ENCODE results near the gene USP6NL.
"Not testable (repeated sequence)": the region's sequence is repeated elsewhere in the genome, so short reads cannot be mapped to it uniquely, and the experiment has no call there.

USP6NL gene

DNA sequence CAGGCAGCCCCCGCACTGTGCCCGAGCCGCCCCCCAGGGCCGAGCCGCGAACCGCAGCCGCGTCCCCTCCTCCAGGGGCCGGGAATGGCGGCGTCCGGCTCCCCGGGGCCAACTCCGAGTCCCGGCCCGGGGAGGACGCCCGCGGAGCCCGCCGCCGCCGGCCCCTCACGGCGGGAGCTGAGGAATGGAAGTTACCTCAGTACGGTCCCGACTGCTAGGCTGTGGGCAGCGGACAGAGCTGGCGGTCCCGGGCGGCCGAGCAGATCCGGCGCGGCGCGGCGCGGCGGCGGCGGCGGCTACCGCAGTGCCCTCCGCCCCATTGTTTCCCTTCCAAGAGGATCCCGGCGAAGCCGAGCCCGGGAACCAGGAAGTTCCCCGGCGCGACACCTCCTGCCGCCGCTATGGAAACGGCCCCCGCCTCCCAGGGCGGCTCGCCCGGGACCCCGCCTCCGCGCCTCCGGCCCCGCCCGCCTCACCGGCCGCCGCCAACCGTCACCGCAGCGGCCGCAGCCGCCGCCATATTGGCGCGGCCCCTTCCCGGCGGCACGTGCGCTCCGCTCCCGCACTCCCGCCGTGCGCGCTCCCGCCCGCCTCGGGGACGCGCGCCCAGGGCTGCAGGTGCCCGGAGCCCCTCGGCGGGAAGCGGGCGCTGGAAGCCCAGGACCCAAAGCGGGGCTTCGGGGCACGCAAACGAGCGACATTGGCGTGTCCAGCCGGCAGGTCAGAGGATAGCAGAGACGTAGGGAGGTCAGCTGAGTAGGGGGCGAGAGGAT is at the start of gene USP6NL:
Gene USP6NL, minus strand, starts transcription at position 403 of the 773 bp plus-strand sequence. CDS start 14,016 bp downstream, outside the sequence.
- DNase-seq = peak; percentile 62

- DNase-seq = no peak
Observed at GRCh38 chr10:11658801-11659368, 47.4 kb upstream of the USP6NL start.

DNA sequence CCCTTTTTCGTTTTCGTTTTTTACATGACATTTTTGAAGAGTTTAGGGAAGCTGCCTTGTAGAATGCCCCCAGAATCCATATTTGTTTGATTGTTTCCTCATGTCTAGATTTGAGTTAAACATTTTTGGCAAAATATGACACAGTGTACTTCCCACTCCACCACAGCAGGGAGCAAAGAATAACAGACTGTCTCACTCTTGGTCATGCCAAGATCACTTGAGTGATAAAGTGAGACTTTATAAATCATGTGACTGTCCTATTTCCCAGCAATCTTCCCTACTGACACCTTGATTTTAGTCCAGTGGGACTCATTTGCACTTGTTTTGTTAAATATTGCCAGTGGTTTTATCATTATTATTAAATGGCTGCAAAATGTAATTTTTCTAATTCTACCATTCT is 44.4 kb upstream of the USP6NL start:
- no peak for DNase-seq

DNA sequence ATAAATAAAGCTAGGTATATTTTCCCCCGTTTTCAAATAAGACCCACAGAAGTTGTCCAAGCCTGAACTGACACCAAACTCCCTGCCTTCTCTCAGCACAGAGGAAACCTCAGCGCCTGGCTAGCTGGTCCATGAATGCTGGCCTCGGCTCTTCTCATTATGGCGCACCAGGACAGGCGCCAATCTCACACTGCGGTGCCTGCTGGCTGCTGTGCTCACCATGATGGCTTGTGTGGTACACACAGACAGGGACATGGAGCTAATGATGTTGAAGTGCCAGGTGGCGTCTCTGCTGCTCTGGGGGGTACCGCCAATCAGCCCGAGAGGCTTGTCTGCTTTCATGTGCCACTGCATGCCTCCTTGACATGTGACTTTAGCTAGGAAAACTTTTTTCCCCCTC is 43.2 kb upstream of the USP6NL start:
- no peak for DNase-seq

- no peak for DNase-seq
Observed at GRCh38 chr10:11653758-11654471, 42.5 kb upstream of the USP6NL start.

GRCh38 chr10:11647676-11648075 is 36.2 kb upstream of the USP6NL start:
- DNase-seq = no peak

DNA sequence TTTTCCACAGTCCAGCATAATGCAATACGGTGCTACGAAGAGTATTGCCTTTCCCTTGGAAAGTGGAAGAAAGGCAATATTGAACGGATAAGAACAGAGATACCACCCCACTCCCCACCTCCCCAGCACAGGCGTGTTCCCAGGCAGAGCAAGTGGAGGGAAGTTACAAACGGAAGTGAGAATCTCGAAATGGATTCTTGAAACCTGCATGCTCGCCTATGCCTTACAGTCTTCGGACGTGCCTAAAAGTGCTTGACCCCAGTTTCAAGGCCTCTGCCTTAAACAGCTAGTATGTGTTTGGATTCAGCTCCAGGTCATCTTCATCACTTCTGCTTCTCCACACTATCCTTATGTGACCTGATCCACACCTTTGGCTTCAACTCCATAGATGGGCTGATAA is 35.0 kb upstream of the USP6NL start:
- no peak for DNase-seq

DNA sequence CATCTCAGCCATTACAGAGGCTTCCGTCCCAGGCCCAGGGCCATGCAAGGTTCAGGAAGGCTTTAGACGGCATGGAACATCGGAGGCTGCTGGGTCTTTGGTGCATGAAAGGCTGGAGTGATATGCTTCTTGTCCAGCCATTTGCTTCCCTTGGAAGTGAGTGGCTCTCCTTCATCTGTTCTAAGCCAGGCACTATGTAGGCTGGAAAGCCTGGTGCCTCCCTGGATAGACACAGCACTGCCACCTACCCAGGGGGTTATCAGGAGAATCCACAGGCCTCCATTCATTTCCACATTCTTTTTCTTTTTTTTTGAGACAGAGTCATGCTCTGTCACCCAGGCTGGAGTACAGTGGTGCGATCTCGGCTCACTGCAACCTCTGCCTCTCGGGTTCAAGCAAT is 31.6 kb upstream of the USP6NL start:
- no peak for DNase-seq

- no peak for DNase-seq
Observed at GRCh38 chr10:11642566-11642965, 31.1 kb upstream of the USP6NL start.

DNA sequence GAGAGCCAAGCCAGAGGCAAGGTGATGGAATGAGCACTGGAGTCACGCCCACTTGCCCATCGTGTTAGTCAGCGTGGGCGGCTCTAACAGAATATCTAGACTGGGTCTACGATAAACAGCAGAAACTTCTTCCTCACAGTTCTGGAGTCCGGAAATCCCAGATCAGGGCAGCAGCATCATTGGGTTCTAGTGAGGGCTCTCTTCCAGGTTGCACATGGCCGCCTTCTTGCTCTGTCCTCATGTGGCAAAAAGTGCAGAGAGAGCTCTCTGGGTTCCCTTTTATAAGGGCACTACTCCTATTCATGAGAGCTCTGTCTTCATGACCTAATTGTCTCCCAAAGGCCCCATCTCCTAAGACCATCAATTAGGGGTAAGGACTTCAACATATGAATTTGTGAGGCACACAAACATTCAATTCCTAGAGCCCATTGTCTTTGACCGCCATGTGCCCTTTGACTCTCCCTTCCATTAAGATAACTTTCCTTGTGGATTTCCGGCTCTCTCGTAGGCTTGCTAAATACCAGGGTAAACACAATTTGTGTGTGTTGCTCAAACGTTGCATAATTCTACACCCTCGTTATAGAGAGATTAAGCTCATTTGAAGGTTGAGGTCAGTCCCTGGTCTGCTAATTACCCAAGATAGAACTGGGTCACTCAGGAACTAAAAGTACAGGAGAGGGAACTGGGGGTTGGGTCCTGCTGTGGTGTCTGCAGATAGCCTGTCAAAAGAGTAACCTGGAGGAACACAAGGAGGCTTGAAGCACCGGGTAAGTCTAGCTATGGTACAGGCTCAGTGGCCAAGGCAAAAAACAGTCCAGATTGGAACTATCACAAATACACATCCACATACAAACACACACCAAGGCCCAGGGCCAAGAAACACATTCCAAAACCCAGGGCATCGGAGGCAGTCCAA is 28.7 kb upstream of the USP6NL start:
- no peak for DNase-seq

- DNase-seq = no peak
Observed at GRCh38 chr10:11639362-11639761, 27.9 kb upstream of the USP6NL start.

DNA sequence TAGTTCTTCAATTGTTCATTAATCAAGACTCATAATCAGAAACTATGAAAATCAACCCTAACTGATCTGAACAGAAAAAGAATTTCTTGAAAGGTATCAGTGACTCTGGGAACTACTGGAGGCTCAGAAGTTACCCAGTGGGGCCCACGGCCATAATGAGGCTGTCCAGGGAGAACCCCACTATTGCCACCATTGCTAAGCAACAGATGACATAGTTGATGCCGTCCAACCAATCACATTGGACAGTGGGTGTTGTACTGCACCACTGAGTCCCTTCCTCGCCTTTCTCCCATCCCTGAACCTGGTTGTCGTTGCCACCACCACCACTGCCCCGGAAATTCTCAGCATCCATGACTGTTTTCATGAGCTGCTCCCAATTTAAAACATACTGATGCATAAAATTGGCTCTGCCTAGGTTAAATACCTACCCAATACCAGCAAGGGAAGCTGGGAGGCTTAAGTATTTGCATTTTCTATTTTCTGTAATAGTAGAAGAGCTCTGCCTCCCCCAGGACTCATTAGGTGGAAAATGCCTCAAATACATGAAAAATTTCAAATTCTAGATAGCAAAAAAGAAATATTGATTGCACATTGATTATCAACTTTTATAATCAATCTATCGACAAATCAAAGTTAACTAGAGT is 26.7 kb upstream of the USP6NL start:
- no peak for DNase-seq

DNA sequence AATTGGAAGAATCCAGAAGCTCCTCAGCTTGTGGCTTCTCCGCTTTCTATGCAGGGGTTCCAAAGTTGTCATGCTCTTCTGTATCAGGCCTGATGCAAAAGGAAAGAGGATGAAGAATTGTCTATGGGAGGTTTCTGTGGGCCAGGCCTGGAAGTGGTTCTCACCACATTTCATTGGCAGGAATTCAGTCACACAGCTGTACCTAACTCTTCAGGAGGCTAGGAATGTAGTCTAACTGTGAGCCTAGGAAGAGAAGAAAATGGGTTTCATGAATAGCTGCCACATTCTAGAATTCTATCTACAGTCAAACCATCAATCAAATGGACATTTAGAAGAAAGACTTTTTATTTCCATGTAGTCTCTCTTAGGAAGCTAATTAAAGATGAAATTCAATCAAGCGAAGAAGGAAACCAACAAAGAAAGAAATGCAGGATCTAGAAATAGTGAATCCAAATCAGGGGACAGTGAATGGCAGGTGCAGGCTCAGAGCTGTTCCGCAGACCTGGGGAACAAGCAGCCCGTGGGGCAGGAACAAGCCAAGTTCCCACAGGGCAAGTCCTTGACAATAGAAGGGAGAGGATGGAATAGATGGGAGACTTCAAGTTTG is 25.4 kb upstream of the USP6NL start:
- no peak for DNase-seq

- no peak for DNase-seq
Observed at GRCh38 chr10:11631890-11632587, 20.6 kb upstream of the USP6NL start.

- DNase-seq = no peak
Observed at GRCh38 chr10:11631291-11631690, 19.8 kb upstream of the USP6NL start.

DNA sequence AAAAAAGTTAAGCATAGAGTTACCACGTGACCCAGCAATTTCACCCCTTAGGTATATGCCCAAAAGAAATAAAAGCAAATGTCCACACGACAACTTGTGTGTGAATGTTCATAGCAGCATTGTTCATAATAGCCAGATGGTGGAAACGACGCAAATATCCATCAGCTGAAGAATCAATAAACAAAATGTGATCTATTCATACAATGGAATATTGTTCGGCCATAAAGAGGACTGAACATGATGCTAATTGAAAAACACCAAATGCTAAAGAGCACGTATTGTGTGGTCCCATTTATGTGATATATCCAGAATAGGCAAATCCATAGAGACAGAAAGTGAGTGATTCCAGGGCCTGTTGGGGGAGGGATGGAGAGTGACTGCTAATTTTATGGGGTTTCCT is 18.3 kb upstream of the USP6NL start:
- DNase-seq = no peak

DNA sequence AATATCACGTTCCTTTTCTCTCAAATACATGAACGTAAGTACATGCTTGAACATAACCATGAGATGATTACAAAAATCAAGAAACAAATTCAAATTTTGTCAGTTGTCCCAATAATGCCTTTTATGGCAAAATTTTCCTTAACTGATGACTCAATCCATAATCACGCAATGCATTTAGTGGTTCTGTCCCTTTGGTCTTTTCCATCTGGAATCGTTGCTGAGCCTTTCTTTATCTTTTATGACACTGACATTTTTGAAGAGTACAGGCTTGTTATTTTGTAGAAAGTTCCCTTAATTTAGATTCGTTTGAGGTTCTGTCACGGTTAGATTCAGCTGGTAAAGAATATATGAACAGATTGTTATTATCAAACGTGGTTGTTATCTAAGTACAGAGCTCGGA is 16.5 kb upstream of the USP6NL start:
- DNase-seq = not testable (repeated sequence)

DNA sequence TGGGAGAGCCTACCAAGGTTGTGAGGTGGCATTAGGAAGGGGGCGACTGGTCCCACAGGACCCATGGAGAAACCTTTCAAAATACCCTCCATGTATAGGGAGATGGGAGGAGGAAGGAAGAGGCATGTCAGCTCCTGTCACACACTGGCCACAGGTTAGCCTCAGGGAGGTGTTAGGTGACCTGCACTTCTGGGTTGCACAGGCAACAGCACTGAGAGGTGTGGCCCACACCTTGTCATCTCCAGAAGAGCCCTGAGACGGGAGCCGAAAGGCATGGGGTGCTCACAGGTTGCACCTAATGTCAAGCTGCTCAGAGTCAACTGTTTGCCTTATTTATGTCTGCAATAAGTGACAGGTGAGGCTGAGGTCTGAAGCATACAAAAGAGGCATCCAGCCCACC is 14.6 kb upstream of the USP6NL start:
- DNase-seq = no peak

DNA sequence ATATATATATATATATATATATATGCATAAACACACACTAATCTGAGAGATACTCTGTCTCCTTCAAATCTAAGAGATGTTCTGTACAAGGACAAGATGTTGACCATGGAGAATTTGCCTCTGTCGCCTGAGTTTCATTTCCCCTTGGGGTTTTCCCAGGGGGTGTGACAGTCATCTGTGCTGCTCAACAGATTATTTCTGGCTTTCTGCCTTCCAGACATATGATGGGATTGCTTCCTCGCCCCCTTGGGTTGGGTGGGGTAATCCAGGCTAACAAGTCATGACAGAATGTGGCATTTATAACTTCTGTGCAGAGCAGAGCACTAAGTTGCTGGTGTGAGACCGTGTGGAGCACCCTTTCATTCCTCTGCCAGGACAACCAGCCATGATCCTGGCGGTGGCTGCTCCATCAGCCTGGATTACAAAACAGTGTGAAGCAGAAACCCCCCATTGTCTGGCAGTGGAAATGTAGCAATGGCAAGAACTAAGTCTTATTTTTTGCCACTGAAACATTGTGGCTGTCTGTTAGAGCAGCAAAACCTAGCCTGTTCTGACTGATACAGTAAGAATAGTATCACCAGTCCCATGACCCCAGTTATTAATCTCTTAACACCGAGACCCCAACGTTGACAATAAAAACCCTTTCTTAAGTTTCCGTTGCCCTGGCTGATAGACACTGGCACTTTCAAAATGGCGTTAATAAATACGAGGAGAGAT is 13.7 kb upstream of the USP6NL start:
- DNase-seq = no peak

- no peak for DNase-seq
Observed at GRCh38 chr10:11617233-11617632, 5.8 kb upstream of the USP6NL start.

- DNase-seq = no peak
Observed at GRCh38 chr10:11616021-11616420, 4.6 kb upstream of the USP6NL start.
